ENCODE data around the gene RAD54L. TPM values are rescaled to one million over a fixed set of nuclear protein-coding genes. Genes with fewer than 3 reads are reported as not detected.

The RAD54L gene
- total and polyA plus RNA-seq, 2 donors (not counting 1 experiment from before 2014, with no cell fraction given), result 0.57 to 1.1 TPM

DNA sequence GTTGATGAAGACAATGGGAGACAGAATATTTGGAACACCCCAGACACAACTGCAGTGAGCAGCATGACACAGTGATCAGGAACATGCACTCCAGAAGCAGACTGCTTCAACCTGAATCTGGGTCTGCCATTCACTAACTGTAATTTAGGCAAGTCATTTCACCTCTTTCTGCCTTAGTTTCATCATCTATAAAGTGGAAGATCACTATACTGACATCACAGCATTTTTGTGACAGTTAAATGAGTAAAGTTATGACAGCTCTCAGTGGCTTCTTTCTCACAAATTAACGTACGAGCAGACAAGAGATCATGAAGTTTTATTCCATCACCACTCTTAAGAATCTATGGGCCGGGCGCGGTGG is 41.6 kb downstream of the RAD54L start:
- Histone ChIP-seq H4K20me1 (ENCODE audit: control insufficient read depth, insufficient read depth, low read length, poor library complexity, severe bottlenecking) (no peaks in the 10 kb centered on the region), H2AFZ (ENCODE audit: insufficient read depth, low read depth, low read length, poor library complexity, severe bottlenecking) (no peak overlapping the region), H3K4me1 (ENCODE audit: control insufficient read depth in 2 of 2, insufficient read depth in 2 of 2, low read length in 2 of 2) (no peaks in the 10 kb centered on the region), H3K79me2 (ENCODE audit: control insufficient read depth, insufficient read depth, low read length) (no peaks in the 10 kb centered on the region), H3K27ac (ENCODE audit: low read length in 2 of 2) (no peak overlapping the region), H3K9ac (ENCODE audit: low read length) (no peak overlapping the region), H3K27me3 (replicated peaks in 1 of 4; ENCODE audit: control extremely low read depth in 1 of 4, control insufficient read depth in 3 of 4, insufficient read depth in 4 of 4, low read length in 3 of 4) (no peaks in the 10 kb centered on the region), H3K36me3 (replicated peaks in 1 of 2; ENCODE audit: control extremely low read depth in 1 of 2, control insufficient read depth in 1 of 2, extremely low read depth in 1 of 2, insufficient read depth in 2 of 2, low read length in 1 of 2) (peaks cover 0 to 29% of the 10 kb centered on the region in 2 experiments), H3K4me3 (ENCODE audit: control extremely low read depth in 1 of 5, extremely low read depth in 1 of 5, insufficient read depth in 1 of 5, low read depth in 2 of 5, low read length in 4 of 5) (no peak overlapping the region), H3K9me3 (ENCODE audit: control extremely low read depth in 1 of 3, control insufficient read depth in 2 of 3, insufficient read depth in 1 of 3, low read length in 2 of 3) (no peaks in the 10 kb centered on the region), H3K4me2 (replicated peaks; ENCODE audit: low read depth, low read length, poor library complexity, severe bottlenecking) (no peak overlapping the region)
- H3K4me1 Mint-ChIP-seq, result no peaks in the 10 kb centered on the region
- DNase-seq (no peak), ATAC-seq (ENCODE audit: low read depth) (no peak)
- no peak overlapping the region for H3K27ac Mint-ChIP-seq
- WGBS (ENCODE audit: insufficient coverage), result 97% methylated on average over 4 of the region's 5 CpGs
- H3K9me3 Mint-ChIP-seq (ENCODE audit: insufficient read depth), result no peaks in the 10 kb centered on the region
- POLR2A ChIA-PET, result no interaction called here
- CTCF ChIA-PET, result no interaction called here
- no peak for TF ChIP-seq EZH2 (IDR thresholded peaks at IDR 0.05; ENCODE audit: borderline replicate concordance, insufficient read depth, low read depth, low read length, poor library complexity, severe bottlenecking)
- TF ChIP-seq, protein P1, sequence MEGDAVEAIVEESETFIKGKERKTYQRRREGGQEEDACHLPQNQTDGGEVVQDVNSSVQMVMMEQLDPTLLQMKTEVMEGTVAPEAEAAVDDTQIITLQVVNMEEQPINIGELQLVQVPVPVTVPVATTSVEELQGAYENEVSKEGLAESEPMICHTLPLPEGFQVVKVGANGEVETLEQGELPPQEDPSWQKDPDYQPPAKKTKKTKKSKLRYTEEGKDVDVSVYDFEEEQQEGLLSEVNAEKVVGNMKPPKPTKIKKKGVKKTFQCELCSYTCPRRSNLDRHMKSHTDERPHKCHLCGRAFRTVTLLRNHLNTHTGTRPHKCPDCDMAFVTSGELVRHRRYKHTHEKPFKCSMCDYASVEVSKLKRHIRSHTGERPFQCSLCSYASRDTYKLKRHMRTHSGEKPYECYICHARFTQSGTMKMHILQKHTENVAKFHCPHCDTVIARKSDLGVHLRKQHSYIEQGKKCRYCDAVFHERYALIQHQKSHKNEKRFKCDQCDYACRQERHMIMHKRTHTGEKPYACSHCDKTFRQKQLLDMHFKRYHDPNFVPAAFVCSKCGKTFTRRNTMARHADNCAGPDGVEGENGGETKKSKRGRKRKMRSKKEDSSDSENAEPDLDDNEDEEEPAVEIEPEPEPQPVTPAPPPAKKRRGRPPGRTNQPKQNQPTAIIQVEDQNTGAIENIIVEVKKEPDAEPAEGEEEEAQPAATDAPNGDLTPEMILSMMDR (IDR thresholded peaks at IDR 0.05), result no peak
- H3K27me3 Mint-ChIP-seq, result no peaks in the 10 kb centered on the region
- intact Hi-C loops (cut with micrococcal nuclease), result no loop called here
- no peak overlapping the region for H3K4me3 Mint-ChIP-seq

DNA sequence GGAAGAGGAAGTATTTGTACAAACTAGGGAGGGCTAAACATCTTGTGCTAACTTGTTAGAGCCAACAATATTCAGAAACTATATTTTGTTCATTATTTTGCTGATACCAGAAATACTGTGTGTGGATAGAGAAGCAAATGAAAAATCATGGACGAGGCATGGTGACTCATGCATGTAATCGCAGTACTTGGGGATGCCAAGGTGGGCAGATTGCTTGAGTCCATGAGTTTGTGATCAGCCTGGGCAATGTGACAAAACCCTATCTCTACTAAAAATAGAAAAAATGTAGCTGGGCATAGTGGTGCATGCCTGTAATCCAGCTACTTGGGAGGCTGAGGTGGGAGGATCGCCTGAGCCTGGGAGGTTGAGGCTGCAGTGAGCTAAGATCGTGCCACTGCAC is 42.4 kb downstream of the RAD54L start:
- Histone ChIP-seq H3K9ac (ENCODE audit: low read length) (no peak overlapping the region), H3K4me2 (replicated peaks; ENCODE audit: low read depth, low read length, poor library complexity, severe bottlenecking) (no peak overlapping the region), H3K79me2 (ENCODE audit: control insufficient read depth, insufficient read depth, low read length) (no peaks in the 10 kb centered on the region), H3K9me3 (ENCODE audit: control extremely low read depth in 1 of 3, control insufficient read depth in 2 of 3, insufficient read depth in 1 of 3, low read length in 2 of 3) (no peaks in the 10 kb centered on the region), H3K27me3 (replicated peaks in 1 of 4; ENCODE audit: control extremely low read depth in 1 of 4, control insufficient read depth in 3 of 4, insufficient read depth in 4 of 4, low read length in 3 of 4) (no peaks in the 10 kb centered on the region), H3K4me1 (ENCODE audit: control insufficient read depth in 2 of 2, insufficient read depth in 2 of 2, low read length in 2 of 2) (no peaks in the 10 kb centered on the region), H3K4me3 (ENCODE audit: control extremely low read depth in 1 of 5, extremely low read depth in 1 of 5, insufficient read depth in 1 of 5, low read depth in 2 of 5, low read length in 4 of 5) (no peak overlapping the region), H3K27ac (ENCODE audit: low read length in 2 of 2) (no peak overlapping the region), H3K36me3 (replicated peaks in 1 of 2; ENCODE audit: control extremely low read depth in 1 of 2, control insufficient read depth in 1 of 2, extremely low read depth in 1 of 2, insufficient read depth in 2 of 2, low read length in 1 of 2) (peaks cover 0 to 27% of the 10 kb centered on the region in 2 experiments), H4K20me1 (ENCODE audit: control insufficient read depth, insufficient read depth, low read length, poor library complexity, severe bottlenecking) (no peaks in the 10 kb centered on the region), H2AFZ (ENCODE audit: insufficient read depth, low read depth, low read length, poor library complexity, severe bottlenecking) (no peak overlapping the region)
- TF ChIP-seq, protein P1 (IDR thresholded peaks at IDR 0.05), result no peak
- TF ChIP-seq EZH2 (IDR thresholded peaks at IDR 0.05; ENCODE audit: borderline replicate concordance, insufficient read depth, low read depth, low read length, poor library complexity, severe bottlenecking), result no peak
- CTCF ChIA-PET, result interaction anchor here (0.9 to 1.6 kb wide), 2 partner anchors 58 to 60 kb away, joined by 3 to 4 read pairs; no protein-coding TSS in a partner anchor
- Mint-ChIP-seq H3K27me3 (no peaks in the 10 kb centered on the region), H3K4me1 (no peaks in the 10 kb centered on the region), H3K27ac (no peak overlapping the region), H3K9me3 (ENCODE audit: insufficient read depth) (no peaks in the 10 kb centered on the region), H3K4me3 (no peak overlapping the region)
- ATAC-seq (ENCODE audit: low read depth) (no peak), DNase-seq (no peak)
- 100% methylated on average over 2 of the region's 4 CpGs for WGBS (ENCODE audit: insufficient coverage)
- POLR2A ChIA-PET, result no interaction called here
- intact Hi-C loops (cut with micrococcal nuclease), result no loop called here

Measured in B cell (primary cell).